Stimulated activated CD4-positive, alpha-beta T cell treated with anti-CD3 and anti-CD28 coated beads, Interleukin-2, amount 100 ng/mL, for 24 hours (primary cell): Measurements from ENCODE around the gene DLX4.
A peak's percentile ranks its signal among the peaks of the same experiment; 100 is the strongest.

Experiments used
- DNase-seq, 2 donors: peaks; one replicate each; pipeline ENCODE4 v3.0.0-alpha.2; 2020

The DLX4 gene

DNA sequence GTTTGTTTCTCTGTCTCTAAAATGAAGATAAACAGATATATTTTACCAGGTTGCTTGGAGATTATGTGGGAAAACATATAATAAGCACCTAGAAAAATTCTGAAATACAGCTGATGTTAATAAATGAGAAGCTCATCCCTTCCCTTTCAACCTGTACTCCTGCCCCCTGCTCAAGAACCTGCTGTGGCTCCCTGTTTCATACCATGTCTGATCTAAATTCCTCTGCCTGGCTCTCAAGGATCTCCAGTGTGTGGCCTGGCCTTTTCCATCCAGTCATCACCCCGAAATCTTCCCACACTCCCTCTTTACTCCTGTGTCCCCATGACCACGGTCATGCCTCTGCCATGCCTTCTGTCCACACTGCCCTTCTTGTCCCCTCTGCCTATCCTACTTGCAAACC lies 19.4 kb upstream of the DLX4 start:
- no peak for DNase-seq

DNA sequence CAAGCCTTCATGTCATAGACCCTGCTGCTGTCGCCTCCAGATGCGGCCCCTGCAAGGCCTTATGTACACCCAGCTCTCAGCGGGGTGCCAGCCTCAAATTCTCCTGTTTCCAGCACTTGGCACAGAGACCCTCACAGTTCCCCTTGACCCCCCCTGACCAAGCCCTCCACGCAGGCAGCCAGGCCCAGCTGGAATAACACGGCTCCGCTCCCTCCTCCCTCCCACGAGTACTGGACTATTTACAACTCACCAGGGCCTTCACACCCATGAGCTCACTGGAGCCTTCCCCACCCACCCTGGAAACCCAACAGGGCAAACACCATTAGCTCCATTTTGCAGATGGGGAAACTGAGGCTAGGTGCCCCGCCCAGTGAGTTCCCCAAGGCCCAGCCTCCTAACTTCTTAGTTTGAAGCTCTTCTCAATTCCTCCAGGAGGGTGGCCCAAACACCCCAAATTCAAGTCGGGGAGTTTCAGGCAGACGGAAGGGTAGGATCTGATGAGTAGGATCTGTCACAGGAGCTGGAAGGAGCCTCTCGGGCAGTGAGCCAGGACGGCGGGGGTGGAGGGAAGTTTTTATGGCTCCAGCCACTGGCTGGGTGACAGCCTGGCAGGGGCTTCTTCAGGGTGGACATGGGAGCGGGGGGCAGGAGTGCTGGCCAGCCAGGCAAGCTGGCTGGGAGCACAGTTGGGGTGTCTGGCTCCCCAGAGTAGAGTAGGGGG lies 17.5 kb upstream of the DLX4 start:
- DNase-seq = no peak

DNA sequence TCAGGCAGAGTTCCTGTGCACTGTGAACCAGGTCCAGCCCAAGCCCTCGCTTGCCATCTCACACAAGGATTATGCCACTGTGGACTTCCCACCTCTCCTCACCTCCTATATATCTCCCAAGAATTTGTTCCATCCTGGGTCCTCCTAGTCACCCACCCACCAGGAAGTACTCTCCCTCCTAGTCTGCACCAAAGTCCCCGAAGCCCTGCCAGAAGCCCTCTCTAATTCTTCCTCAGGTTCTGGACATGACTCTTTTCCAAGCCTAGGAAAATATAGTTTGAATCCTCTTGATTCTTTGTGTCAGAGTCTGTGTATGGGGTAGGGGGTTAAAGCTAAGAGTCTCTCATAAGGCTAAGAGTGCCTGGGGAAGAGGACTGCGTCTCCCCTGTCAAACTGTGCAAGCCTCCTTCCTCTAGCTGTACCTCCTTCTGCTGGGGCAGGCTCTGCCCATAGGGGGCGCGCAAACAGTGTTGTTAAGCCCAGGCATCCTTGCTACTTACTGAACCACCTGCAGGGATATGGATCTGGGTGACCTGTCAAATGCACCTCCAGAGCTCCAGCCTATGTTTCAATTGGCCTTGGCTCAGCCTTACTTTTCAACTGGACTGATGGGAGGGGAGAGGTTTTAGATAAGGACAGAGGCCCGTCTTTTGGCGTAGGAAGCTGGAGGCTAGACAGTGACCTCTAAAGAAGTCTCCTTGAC lies 16.6 kb upstream of the DLX4 start:
- DNase-seq = peak; percentile 83 to 89

DNA sequence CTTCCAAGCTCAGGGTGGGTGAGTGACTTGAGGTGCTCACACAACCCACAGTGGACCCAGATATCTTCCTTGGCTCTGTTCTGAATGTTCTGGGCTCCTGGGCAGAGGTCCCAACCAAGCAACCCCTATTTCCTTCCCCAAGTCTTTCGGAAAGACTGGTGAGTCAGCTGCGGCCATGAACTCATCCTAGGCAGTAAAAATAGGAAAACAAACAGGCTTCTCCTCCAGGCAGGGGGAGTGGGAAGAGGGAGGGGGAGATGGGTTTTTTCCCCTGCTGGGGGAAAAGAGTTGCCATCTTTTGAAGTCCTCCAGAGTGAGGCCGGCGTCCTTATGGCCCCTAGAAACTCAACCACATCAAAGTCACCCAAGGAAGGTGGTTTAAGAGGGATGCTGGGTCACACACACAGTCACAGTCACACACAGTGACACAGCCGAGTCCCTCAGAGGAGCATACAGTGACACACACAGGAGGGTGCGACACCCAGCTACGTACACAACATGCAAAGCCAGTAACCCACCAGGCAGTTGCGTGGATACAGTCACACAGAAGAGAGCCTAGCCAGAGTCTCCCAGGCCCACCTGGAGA lies 16.0 kb upstream of the DLX4 start:
- DNase-seq = no peak

DNA sequence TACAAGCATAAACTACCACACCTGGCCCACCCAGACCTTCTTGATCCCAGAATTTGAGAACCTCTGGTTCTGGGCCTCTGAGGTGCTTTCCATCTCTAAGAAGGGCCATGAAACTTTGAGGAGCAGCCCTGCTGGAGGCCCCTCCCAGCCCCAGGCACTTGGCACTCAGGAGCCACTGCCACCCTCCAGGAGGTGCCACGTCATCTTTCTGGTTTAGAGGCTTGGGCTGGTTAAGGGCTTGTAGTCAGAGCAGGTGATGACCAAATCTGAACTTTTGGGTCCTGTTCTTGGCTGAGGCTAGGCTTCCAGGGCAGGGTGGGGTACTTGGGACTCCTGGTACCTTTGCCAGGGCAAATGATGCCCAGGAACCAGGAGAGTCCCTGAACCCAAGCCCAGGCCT lies 13.8 kb upstream of the DLX4 start:
- no peak for DNase-seq

DNA sequence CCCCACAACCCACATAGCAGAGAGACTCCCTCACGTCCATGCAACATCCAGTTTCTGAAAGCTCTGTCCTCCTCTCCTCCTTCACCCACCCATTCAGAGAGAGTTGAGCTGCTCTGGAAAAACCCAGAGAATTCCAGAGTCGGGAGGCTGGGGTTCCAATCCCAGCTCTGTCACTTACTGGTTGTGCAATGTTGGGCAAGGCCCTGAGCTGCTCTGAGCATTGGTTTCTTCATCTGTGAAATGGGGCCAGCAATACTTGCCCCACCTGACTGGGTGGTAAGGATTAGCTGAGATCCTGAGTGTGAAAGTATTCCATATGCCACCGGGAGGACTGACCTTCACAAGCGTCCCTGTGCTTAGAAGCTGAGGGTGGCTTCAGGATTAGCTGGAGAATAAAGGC lies 12.2 kb upstream of the DLX4 start:
- no peak for DNase-seq

DNA sequence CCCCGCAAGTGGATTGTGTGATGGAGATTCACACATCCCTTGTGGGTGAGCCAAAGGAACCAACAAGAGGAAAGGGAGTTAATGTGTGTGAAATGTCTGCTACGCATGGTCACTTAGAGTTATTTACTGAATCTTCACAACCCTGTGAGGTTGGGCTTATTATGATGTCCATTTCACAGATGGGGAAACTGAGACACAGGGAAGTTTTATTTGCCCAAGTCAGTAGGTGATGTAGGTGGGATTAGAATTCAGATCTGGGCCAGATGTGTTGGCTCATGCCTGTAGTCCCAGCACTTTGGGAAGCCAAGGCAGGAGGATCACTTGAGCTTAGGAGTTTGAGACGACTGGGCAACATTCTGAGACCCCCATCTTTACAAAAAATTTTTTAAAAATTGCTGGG lies 11.6 kb upstream of the DLX4 start:
- DNase-seq = no peak

DNA sequence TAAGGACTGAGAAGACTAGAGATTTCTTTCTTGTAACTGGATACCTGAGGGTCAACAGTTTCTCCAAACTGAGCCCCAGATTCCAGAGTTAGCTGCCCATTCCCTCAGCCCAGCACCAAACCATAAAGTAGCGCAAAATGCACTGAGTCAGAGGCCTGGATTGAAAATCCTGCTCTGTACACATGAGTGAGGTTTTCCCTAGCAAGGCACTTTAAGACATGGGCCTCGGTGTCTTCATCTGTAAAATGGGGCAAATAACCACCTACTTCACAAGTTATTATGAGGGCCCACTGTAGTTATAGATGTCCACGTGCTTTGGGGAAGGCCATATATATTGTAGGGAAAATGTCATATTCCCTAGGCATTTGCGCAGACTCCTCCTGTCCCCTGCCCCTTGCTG lies 10.3 kb upstream of the DLX4 start:
- no peak for DNase-seq

DNA sequence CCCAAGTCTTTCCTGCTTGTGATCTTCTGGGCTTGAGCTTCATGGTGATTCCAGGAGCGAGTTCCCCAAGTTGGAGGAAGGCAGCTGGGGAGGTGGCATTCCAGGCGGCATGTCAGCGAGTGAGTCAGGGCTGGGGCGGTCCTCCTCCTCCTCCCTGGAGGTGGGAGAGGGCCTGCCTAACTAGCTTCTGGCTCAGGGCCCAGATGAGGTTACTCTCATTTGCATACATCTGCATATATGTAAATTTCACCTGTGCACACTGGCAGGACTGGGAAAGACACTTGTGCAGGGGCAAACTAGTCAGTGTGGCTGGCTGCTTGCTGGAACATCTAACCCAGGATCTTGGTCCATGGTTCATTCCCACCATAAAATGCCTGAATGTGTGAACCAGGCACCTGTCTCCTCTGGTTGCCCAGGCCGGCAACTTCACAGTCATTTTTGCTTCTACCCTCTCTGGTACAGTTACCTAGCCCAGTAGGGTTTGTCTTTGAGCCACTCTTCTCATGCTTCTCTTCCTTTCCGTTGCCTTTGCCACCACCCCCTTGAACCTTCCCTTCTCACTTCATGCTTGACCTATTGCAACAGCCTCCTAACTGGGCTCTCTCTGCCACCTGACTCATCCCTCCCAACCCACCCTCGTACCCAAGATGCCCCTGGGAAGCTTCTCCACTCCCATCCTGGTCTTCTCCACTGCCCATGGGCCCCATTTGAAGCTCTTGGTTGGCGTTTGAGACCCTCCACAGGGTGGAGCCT lies 9.6 kb upstream of the DLX4 start:
- no peak for DNase-seq

DNA sequence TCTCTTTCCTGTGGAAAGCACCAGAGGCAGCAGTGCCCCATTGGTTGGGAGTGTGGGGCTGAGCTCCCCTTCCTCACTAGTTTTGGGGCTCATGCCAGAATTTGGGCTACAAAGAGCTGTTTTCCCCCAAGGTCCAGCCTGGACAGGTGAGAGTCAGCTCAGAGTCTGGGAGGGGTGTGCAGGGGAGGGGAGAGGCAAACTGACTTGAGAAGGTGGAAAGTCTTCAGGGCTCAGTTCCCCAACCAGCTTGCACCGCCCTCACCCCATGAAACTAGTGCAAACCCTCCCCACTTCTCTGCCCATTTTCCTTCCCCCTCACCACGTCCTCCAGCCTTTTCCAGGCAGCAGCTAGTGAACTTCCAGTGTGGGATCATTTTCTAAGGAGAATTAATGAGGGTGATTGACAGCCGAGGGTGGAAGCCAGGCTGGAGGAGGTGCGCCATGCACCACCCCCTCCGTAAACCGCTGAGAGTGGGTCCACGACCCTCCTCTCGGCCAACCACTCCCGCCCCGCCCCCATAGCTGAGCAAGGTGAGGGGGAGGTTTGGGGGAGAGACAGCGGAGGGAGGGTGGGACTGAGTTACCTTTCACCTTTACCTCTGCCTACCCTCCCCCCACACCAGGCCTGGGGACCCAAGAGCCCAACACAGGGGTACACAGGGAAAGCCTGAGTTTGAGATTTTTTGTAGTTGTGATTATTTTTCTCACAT lies 6.2 kb upstream of the DLX4 start:
- no peak for DNase-seq

DNA sequence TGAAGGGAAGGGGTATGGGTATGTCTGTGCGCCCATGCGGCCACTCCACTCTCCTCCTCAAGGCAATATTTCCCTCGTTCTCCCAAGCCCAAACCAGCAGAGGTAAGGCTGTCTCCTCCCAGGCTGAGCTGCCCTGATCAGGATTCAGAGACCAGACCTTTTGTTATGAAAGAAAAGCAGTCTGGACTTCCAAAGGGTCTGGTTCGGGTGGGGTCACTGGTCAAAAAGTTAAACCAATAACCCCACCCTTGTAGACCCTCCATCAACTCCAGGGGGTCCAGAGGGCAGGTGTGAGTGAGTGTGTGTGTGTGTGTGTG lies 5.7 kb upstream of the DLX4 start:
- DNase-seq = no peak

DNA sequence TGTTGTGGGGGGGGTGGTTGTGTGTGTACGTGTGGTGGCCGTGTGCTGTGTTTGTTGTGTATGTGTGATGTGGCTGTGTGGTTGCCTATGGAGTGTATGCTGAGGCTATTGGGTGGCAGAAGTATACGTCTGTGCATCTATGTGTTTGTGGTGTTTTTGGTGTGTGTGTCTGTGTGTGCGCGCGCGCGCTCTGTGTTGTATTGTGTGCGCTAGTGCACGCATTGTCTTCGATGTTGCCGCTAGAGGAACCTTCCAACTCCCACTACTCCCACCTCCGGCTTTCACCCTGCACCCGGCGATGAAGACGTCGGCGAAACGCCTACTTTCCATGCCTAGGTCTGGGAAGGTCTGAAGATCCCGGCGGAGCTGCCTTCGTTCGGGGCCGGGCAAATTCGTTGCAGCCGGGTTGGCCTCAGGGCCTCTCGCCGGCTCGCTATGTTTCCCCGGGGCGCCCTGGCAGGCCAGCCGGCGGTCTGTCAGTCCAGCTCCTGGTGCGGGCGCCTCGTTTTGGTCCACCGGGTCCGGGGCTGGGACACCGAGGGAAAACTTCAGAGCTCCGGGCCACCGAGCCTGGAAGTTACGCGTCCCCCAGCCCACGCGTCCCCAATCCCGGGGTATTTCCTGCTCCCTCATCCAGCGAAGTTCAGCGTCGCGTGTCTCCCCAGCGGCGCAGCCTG lies 5.2 kb upstream of the DLX4 start:
- no peak for DNase-seq

DNA sequence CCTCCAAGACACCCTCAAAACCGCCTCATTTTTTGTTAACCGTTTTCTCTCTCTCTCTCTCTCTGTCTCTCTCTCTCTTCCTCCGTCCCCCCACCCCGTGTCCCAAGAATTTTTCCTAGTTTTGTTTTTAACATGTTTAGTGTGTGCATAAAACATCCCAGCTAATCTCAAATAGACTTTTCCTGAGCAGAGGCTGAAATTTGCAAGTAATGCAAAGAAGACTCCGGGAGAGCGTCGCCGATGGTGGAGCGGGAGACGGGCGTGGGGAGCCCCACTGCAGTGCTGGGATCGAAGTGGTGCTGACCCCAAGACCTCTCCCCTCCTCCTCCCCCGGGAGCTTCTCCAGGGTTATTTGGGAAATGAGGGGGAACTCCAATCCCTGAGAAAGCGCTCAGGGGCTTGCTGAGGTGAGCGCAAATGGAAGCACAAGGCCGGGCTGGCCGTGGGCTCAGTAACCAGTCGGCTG lies 4.7 kb upstream of the DLX4 start:
- DNase-seq = no peak

DNA sequence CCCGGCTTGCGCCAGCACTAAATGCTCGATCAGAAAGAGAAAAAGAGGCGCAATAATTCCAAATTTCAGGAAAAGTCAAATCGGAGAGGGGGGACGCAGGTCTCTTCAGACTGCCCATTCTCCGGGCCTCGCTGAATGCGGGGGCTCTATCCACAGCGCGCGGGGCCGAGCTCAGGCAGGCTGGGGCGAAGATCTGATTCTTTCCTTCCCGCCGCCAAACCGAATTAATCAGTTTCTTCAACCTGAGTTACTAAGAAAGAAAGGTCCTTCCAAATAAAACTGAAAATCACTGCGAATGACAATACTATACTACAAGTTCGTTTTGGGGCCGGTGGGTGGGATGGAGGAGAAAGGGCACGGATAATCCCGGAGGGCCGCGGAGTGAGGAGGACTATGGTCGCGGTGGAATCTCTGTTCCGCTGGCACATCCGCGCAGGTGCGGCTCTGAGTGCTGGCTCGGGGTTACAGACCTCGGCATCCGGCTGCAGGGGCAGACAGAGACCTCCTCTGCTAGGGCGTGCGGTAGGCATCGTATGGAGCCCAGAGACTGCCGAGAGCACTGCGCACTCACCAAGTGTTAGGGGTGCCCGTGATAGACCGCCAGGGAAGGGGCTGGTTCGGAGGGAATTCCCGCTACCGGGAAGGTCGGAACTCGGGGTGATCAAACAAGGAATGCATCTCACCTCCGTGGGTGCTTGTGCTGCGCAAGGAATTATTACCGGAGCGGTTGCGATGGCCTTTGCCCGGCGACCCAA lies 4.0 kb upstream of the DLX4 start:
- DNase-seq = peak in 1 of 2 donors; percentile 40

DNA sequence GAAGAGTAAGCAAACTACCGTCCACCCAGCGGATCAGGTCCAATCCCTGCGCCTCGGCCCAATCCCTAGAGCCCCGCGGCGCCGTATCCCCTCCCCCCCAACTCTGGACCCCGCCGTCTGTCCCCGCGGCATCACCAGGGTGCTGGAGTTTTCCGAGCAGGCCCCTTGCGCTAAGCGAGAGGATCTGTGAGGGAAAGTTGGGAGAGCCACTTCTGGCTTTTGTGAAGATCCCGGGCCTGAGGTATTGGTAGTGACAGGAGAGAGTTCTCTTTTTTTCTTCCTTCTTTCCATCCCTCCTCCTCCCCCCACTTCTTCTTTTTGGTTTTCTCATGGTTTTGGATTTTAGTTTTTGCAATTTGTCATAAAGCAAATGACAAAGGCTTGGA lies 3.5 kb upstream of the DLX4 start:
- DNase-seq = no peak

DNA sequence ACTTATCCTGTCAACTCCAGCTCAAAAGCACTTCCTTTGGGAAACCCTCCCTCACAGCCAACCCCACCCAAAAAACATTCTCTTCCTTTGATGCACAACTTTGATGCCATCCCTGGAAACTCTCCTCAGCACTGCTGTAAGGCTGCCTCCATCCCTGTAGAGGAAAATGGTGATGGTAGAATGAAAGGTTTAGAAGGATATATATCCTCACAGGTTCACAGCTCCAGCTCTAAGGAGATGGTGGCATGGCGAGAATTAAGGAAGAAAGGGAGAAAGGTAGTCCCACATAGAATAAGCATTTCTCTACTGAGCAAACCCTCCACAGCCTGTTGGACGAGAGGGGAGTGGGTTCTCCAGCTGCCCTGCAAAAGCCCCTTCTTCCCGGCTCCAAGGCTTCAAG lies 2.2 kb upstream of the DLX4 start:
- no peak for DNase-seq

DNA sequence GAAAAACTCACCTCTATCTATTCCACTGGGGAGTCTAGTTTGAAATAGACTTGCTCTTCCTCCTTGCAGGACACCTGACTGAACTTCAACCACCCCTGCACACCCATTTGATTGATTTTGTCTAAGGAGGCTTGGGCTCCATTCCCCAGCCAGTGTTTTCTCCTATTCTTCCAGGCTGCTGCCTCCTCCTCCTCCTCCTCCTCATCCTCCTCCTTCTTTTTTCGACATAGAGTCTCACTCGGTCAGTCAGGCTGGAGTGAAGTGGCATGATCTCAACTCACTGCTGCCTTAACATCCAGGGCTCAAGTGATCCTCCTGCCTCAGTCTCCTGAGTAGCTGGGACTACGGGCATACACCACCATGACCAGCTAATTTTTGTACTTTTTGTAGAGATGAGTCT lies 1.8 kb upstream of the DLX4 start:
- no peak for DNase-seq

DNA sequence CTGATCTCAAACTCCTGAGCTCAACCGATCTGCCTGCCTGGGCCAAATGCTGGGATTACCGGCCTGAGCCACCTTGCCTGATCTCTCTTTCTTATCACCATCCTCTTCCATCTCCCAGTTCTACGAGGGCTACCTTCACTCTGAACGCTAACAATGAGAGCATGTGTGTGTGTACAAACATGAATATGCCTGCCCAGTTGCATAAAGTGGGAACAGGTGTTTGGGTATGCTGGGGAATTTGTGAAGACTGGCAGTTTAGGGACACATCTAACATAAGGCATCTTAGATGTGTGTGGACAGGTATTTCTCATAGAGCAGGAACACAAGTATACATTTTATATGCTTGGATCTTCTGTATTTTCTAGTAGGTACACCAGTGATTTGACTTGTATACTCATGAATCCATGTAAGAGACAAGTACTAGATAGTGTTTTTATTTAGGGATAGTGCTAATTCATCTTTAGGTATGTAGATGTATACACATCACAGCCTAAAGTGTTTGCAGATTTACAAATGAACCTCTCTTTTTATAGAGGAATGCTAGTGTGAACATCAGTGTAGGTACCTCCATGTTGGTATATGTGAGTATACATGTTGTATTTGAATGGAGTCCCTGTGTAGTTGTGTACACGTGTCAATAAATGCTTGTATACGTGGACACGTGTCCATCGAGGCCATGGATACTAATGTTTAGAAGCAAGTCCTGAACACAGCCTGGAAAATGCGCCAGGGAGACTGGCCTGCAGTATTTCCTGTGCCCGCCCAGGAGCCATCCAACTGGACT lies 1.2 kb upstream of the DLX4 start:
- DNase-seq = no peak

DNA sequence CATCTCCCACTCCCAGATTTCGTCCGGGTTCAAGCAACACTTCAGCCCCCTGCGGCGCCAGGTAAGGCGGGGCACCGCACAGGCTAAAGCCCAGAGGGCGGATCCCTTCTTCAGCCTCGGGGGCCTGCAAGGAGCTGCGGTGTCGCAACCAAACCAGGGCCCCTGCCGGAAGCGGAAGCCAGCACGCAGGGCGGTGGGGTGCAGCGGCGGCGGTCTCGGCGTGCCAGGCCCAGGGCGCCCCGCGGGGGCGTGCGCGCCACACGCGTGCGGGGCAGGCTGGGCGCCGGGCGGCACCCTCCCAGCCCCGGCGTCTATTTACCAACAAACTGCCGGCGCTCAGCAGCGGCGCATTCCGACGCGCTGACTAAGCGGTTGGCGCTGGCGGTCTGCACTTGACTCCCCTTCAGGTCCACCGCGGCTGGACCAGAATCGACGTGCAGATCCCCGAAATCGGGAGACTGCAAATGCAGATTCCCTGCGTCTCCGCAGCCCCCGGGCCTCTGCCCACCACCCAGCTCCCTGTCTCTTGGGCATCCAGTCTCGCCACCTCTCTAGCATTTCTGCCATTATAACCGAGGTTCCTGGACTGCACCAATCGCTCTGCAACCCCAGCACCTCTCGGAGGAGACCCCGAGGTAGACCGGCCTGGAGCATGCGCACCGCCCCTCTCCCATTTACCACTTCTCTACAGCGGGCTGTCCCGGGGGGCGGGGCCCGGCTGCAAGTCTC lies 421 bp upstream of the DLX4 start:
- DNase-seq = peak; percentile 71 to 84

DNA sequence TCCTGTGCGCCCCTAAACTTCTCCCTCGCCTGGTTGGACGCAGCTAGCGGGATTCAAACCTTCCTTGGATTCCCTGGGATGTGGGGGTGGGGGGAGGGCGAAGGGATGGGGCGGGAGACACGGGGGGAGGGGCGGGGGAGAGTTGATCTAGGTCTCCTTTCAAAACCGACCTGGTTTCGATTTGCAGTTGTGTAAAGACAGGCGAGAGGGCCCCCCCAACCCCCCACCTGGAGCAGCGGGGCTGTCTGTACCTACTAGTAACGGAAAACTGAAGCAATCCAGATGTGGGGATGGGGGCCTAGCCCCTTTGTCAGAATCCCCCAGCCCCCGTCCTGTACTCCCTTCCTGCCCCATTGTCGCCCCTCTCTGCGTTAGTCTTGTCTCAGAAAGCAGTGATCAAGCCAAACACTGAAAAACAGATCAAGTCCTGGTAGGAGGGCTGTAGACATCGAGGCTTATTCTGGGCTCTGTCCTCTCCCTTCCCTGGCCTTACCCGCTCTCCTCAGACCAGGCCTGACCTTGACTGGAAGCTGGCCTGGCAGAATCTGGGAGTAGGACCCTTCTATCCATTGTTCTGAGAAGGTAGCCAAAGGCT lies 902 bp downstream of the DLX4 start:
- no peak for DNase-seq
